Loucy (cell line): ENCODE results near the gene BABAM2.

Experiments
- H2AFZ ChIP-seq: fragments of 200-600 bp; sonication (generic); 2 replicates; pipeline ENCODE4 v1.6.0; 2016; ENCODE audit warnings: antibody characterized with exemption, mild to moderate bottlenecking, low read length, moderate library complexity
- H3F3A ChIP-seq: fragments of 200-600 bp; 2 replicates; pipeline ENCODE4 v1.6.0; 2016; ENCODE audit warnings: antibody characterized with exemption, low read depth, mild to moderate bottlenecking
- H3K27me3 ChIP-seq: fragments of 200-600 bp; sonication (generic); 2 replicates; pipeline ENCODE4 v1.6.1; 2014; ENCODE audit warnings: low read length, mild to moderate bottlenecking; ENCODE audit not compliant: insufficient read depth, poor library complexity, severe bottlenecking
- H3K36me3 ChIP-seq: fragments of 200-600 bp; sonication (generic); 2 replicates; pipeline ENCODE4 v1.6.1; 2016; ENCODE audit warnings: low read length; ENCODE audit not compliant: insufficient read depth
- H3K4me1 ChIP-seq: fragments of 200-600 bp; sonication (generic); 2 replicates; pipeline ENCODE4 v1.5.1; 2014; ENCODE audit warnings: low read length, mild to moderate bottlenecking; ENCODE audit not compliant: insufficient read depth, poor library complexity, severe bottlenecking
- H3K4me2 ChIP-seq: fragments of 200-600 bp; sonication (generic); 2 replicates; pipeline ENCODE4 v1.6.0; 2014; ENCODE audit warnings: antibody characterized with exemption, low read length, low read depth, mild to moderate bottlenecking; ENCODE audit not compliant: poor library complexity, severe bottlenecking
- H3K4me3 ChIP-seq: fragments of 200-600 bp; sonication (generic); 2 replicates; pipeline ENCODE4 v1.5.1; 2014; ENCODE audit warnings: low read length, mild to moderate bottlenecking, mixed read lengths; ENCODE audit not compliant: poor library complexity, severe bottlenecking
- H3K79me2 ChIP-seq: fragments of 200-600 bp; sonication (generic); 2 replicates; pipeline ENCODE4 v1.6.1; 2014; ENCODE audit warnings: low read length; ENCODE audit not compliant: insufficient read depth
- H3K9ac ChIP-seq: fragments of 200-600 bp; sonication (generic); 2 replicates; pipeline ENCODE4 v1.6.0; 2014; ENCODE audit warnings: mild to moderate bottlenecking, low read depth, low read length, moderate library complexity; ENCODE audit not compliant: poor library complexity, severe bottlenecking
- H3K9me2 ChIP-seq: fragments of 200-600 bp; sonication (generic); replicated peaks from 2 replicates; pipeline ENCODE4 v1.6.1; 2016; ENCODE audit warnings: low read depth, low read length, mixed read lengths
- H3K9me3 ChIP-seq: fragments of 200-600 bp; sonication (generic); 2 replicates; pipeline ENCODE4 v1.6.1; 2014; ENCODE audit warnings: mild to moderate bottlenecking, antibody characterized with exemption, low read length, low read depth; ENCODE audit not compliant: insufficient read depth
- H4K20me1 ChIP-seq: fragments of 200-600 bp; sonication (generic); 2 replicates; pipeline ENCODE4 v1.6.0; 2014; ENCODE audit warnings: antibody characterized with exemption, low read length, mild to moderate bottlenecking; ENCODE audit not compliant: insufficient read depth, poor library complexity, severe bottlenecking
- CTCF ChIP-seq: fragments of 200-600 bp; sonication (generic); conservative IDR thresholded peaks from 2 replicates; pipeline ENCODE4 v1.5.1; 2014; ENCODE audit warnings: mild to moderate bottlenecking, antibody characterized with exemption, low read length
- EZH2phosphoT487 ChIP-seq: fragments of 200-600 bp; IDR thresholded peaks from 2 replicates; pipeline ENCODE4 v1.6.1; 2018; ENCODE audit warnings: antibody characterized with exemption, mild to moderate bottlenecking, moderate library complexity, borderline replicate concordance

Gene BABAM2

GRCh38 chr2:27903649-27904404 is 13.3 kb downstream of the BABAM2 start:
- Histone ChIP-seq H3K9me2 (no peaks in the 10 kb centered on the region), H3K9me3 (no peaks in the 10 kb centered on the region), H3K79me2 (no peaks in the 10 kb centered on the region), H3K4me3 (no peak overlapping the region), H3K9ac (no peak overlapping the region), H2AFZ (no peak overlapping the region), H3K36me3 (no peaks in the 10 kb centered on the region), H3K4me1 (peaks cover 6% of the 10 kb centered on the region), H4K20me1 (no peaks in the 10 kb centered on the region), H3K4me2 (no peak overlapping the region), H3F3A (no peaks in the 10 kb centered on the region), H3K27me3 (no peaks in the 10 kb centered on the region)
- TF ChIP-seq CTCF = no peak
- TF ChIP-seq EZH2phosphoT487 = no peak

GRCh38 chr2:27904405-27904665 is 13.8 kb downstream of the BABAM2 start:
- Histone ChIP-seq H3K79me2 (no peaks in the 10 kb centered on the region), H3K4me3 (no peak overlapping the region), H3K4me2 (no peak overlapping the region), H3F3A (no peaks in the 10 kb centered on the region), H4K20me1 (no peaks in the 10 kb centered on the region), H3K9ac (no peak overlapping the region), H3K36me3 (no peaks in the 10 kb centered on the region), H3K9me2 (no peaks in the 10 kb centered on the region), H3K4me1 (peaks cover 6% of the 10 kb centered on the region), H3K27me3 (no peaks in the 10 kb centered on the region), H2AFZ (no peak overlapping the region), H3K9me3 (no peaks in the 10 kb centered on the region)
- no peak for TF ChIP-seq CTCF
- no peak for TF ChIP-seq EZH2phosphoT487

GRCh38 chr2:27906074-27906473 is 15.5 kb downstream of the BABAM2 start:
- TF ChIP-seq CTCF (no peak), EZH2phosphoT487 (no peak)
- Histone ChIP-seq H3K9me2 (no peaks in the 10 kb centered on the region), H4K20me1 (no peaks in the 10 kb centered on the region), H3K4me1 (peaks cover 3% of the 10 kb centered on the region), H3K4me3 (no peak overlapping the region), H3K27me3 (no peaks in the 10 kb centered on the region), H2AFZ (no peak overlapping the region), H3K9ac (no peak overlapping the region), H3K4me2 (no peak overlapping the region), H3F3A (no peaks in the 10 kb centered on the region), H3K36me3 (no peaks in the 10 kb centered on the region), H3K9me3 (no peaks in the 10 kb centered on the region), H3K79me2 (no peaks in the 10 kb centered on the region)
